ENCODE measurements around the gene FAM78B.

Gene FAM78B

GRCh38 chr1:166063701-166064100 lies 103.1 kb downstream of the FAM78B start:
- no peak for DNase-seq

GRCh38 chr1:166062421-166063070 lies 104.3 kb downstream of the FAM78B start:
- DNase-seq: no peak

- no peak for DNase-seq
Measured at GRCh38 chr1:166057650-166058049, 109.2 kb downstream of the FAM78B start.

- no peak for DNase-seq
Measured at GRCh38 chr1:166053395-166053794, 113.4 kb downstream of the FAM78B start.

GRCh38 chr1:166040202-166040997 lies 126.4 kb downstream of the FAM78B start:
- peak; percentile 2 for DNase-seq

GRCh38 chr1:166039436-166040201 lies 127.2 kb downstream of the FAM78B start:
- DNase-seq: no peak

GRCh38 chr1:166036092-166036491 lies 130.7 kb downstream of the FAM78B start:
- no peak for DNase-seq

GRCh38 chr1:166032572-166033371 lies 134.0 kb downstream of the FAM78B start:
- peak; percentile 1 for DNase-seq

- no peak for DNase-seq
Measured at GRCh38 chr1:166031932-166032571, 134.7 kb downstream of the FAM78B start.

GRCh38 chr1:166029196-166029945 lies 137.4 kb downstream of the FAM78B start:
- no peak for DNase-seq

- DNase-seq: no peak
Measured at GRCh38 chr1:166026555-166026954, 140.2 kb downstream of the FAM78B start.

- DNase-seq: no peak
Measured at GRCh38 chr1:166026143-166026542, 140.7 kb downstream of the FAM78B start.

GRCh38 chr1:166020210-166020609 lies 146.6 kb downstream of the FAM78B start:
- no peak for DNase-seq
